Measurements from ENCODE around the gene PSMD4. TPM values are rescaled to one million over a fixed set of nuclear protein-coding genes. Genes with fewer than 3 reads are reported as not detected.

The PSMD4 gene
- total RNA-seq, 1 donor from 2014 or later = 142 TPM

- Histone ChIP-seq H3K36me3 (peaks cover 21% of the 10 kb centered on the region), H3K27ac (replicated peaks) (peak overlapping the region; percentile 95), H3K4me3 (peak overlapping the region; percentile 91), H3K27me3 (ENCODE audit: low read depth) (no peaks in the 10 kb centered on the region), H3K4me1 (peaks cover 31% of the 10 kb centered on the region), H3K9me3 (replicated peaks) (no peaks in the 10 kb centered on the region)
- intact Hi-C loops (cut with micrococcal nuclease) = no loop called here
- TF ChIP-seq CTCF (IDR thresholded peaks at IDR 0.05; ENCODE audit: borderline replicate concordance) = no peak
- peak; percentile 33 for DNase-seq
Measured at GRCh38 chr1:151282883-151283725, 28.6 kb downstream of the PSMD4 start.

GRCh38 chr1:151284013-151284577 is 29.6 kb downstream of the PSMD4 start:
- peak overlapping the region; percentile 91 for H3K4me3 ChIP-seq
- no peak for TF ChIP-seq CTCF (IDR thresholded peaks at IDR 0.05; ENCODE audit: borderline replicate concordance)
- H3K9me3 ChIP-seq (replicated peaks) = no peaks in the 10 kb centered on the region
- H3K27ac ChIP-seq (replicated peaks) = peak overlapping the region; percentile 95
- peaks cover 31% of the 10 kb centered on the region for H3K36me3 ChIP-seq
- intact Hi-C loops (cut with micrococcal nuclease) = no loop called here
- H3K27me3 ChIP-seq (ENCODE audit: low read depth) = no peaks in the 10 kb centered on the region
- no peak for DNase-seq
- H3K4me1 ChIP-seq = peaks cover 31% of the 10 kb centered on the region

- Histone ChIP-seq H3K36me3 (peaks cover 56% of the 10 kb centered on the region), H3K9me3 (replicated peaks) (no peaks in the 10 kb centered on the region), H3K27me3 (ENCODE audit: low read depth) (no peaks in the 10 kb centered on the region), H3K4me3 (no peak overlapping the region), H3K4me1 (peaks cover 22% of the 10 kb centered on the region), H3K27ac (replicated peaks) (no peak overlapping the region)
- no peak for DNase-seq
- TF ChIP-seq CTCF (IDR thresholded peaks at IDR 0.05; ENCODE audit: borderline replicate concordance) = no peak
- intact Hi-C loops (cut with micrococcal nuclease) = no loop called here
Measured at GRCh38 chr1:151286619-151287340, 32.2 kb downstream of the PSMD4 start.

- intact Hi-C loops (cut with micrococcal nuclease) = no loop called here
- Histone ChIP-seq H3K36me3 (peaks cover 62% of the 10 kb centered on the region), H3K27ac (replicated peaks) (no peak overlapping the region), H3K27me3 (ENCODE audit: low read depth) (no peaks in the 10 kb centered on the region), H3K4me3 (no peak overlapping the region), H3K9me3 (replicated peaks) (no peaks in the 10 kb centered on the region), H3K4me1 (peaks cover 22% of the 10 kb centered on the region)
- TF ChIP-seq CTCF (IDR thresholded peaks at IDR 0.05; ENCODE audit: borderline replicate concordance) = no peak
- DNase-seq = no peak
Measured at GRCh38 chr1:151287341-151287699, 32.8 kb downstream of the PSMD4 start.

GRCh38 chr1:151287767-151288500 is 33.4 kb downstream of the PSMD4 start:
- Histone ChIP-seq H3K4me1 (peaks cover 17% of the 10 kb centered on the region), H3K9me3 (replicated peaks) (no peaks in the 10 kb centered on the region), H3K36me3 (peaks cover 68% of the 10 kb centered on the region), H3K27me3 (ENCODE audit: low read depth) (no peaks in the 10 kb centered on the region), H3K4me3 (no peak overlapping the region), H3K27ac (replicated peaks) (no peak overlapping the region)
- intact Hi-C loops (cut with micrococcal nuclease) = no loop called here
- DNase-seq = no peak
- no peak for TF ChIP-seq CTCF (IDR thresholded peaks at IDR 0.05; ENCODE audit: borderline replicate concordance)
